Measurements from ENCODE around the gene SUPT20HL2. TPM values are rescaled to one million over a fixed set of nuclear protein-coding genes. Genes with fewer than 3 reads are reported as not detected.

The SUPT20HL2 gene
- total RNA-seq, 4 donors from 2014 or later: not detected

DNA sequence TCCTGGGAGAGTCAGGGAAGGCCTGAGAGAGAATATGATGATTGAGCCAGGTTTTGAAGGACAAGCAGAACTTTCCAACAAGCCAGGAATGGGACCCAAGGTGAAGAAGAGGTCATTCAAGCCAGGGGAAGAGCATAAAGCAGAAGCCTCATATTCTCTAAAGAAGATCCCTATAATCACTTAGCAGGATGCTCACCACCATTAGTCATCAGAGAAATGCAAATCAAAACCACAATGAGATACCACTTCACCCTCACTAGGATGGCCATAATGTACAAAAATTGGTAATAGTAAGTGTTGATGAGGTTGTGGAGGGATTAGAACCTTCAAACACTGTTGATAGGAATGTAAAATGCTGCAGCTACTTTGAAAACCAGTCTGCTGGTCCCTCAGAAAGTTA, 26.0 kb upstream of the SUPT20HL2 start:
- H3K36me3 ChIP-seq: no peaks in the 10 kb centered on the region
- intact Hi-C loops (cut with DNase I): no loop called here
- TF ChIP-seq, protein P1, sequence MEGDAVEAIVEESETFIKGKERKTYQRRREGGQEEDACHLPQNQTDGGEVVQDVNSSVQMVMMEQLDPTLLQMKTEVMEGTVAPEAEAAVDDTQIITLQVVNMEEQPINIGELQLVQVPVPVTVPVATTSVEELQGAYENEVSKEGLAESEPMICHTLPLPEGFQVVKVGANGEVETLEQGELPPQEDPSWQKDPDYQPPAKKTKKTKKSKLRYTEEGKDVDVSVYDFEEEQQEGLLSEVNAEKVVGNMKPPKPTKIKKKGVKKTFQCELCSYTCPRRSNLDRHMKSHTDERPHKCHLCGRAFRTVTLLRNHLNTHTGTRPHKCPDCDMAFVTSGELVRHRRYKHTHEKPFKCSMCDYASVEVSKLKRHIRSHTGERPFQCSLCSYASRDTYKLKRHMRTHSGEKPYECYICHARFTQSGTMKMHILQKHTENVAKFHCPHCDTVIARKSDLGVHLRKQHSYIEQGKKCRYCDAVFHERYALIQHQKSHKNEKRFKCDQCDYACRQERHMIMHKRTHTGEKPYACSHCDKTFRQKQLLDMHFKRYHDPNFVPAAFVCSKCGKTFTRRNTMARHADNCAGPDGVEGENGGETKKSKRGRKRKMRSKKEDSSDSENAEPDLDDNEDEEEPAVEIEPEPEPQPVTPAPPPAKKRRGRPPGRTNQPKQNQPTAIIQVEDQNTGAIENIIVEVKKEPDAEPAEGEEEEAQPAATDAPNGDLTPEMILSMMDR (IDR thresholded peaks at IDR 0.05): no peak
- TF ChIP-seq POLR2A (IDR thresholded peaks at IDR 0.05): no peak

DNA sequence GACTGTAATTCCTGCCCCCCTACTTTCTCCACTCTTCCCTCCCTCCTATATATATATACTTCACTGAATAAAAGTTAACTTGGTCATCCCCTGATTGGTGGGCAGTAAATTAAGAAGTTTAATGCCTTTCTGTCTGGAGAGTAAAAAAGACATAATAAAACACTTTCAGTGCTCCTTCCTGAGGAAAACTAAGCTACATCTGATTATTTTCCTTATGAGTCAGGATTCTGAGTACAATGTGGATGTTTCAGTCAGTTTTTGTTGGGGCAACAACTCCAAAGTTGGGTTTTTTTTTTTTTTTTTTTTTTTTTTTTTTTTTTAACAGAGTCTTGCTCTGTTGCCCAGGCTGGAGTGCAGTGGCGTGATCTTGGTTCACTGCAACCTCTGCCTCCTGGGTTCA, 22.0 kb upstream of the SUPT20HL2 start:
- H3K27ac ChIP-seq: no peak overlapping the region
- no peaks in the 10 kb centered on the region for H3K27me3 ChIP-seq
- TF ChIP-seq POLR2A (IDR thresholded peaks at IDR 0.05): no peak
- TF ChIP-seq, protein P1 (IDR thresholded peaks at IDR 0.05): no peak
- no peaks in the 10 kb centered on the region for H3K36me3 ChIP-seq
- H3K4me1 ChIP-seq: no peaks in the 10 kb centered on the region
- H3K4me3 ChIP-seq (replicated peaks in 1 of 3): no peak overlapping the region
- WGBS, 2 donors: 100% methylated on average over 1 of the region's 1 CpG
- DNase-seq: no peak
- H3K9me3 ChIP-seq: no peaks in the 10 kb centered on the region
- intact Hi-C loops (cut with DNase I): no loop called here

More for the DNA sequence above, 26.0 kb upstream of the SUPT20HL2 start:
- Histone ChIP-seq H3K9me3 (no peaks in the 10 kb centered on the region), H3K4me3 (replicated peaks in 1 of 3) (no peak overlapping the region), H3K27ac (no peak overlapping the region), H3K27me3 (no peaks in the 10 kb centered on the region), H3K4me1 (no peaks in the 10 kb centered on the region)
- DNase-seq: no peak

DNA sequence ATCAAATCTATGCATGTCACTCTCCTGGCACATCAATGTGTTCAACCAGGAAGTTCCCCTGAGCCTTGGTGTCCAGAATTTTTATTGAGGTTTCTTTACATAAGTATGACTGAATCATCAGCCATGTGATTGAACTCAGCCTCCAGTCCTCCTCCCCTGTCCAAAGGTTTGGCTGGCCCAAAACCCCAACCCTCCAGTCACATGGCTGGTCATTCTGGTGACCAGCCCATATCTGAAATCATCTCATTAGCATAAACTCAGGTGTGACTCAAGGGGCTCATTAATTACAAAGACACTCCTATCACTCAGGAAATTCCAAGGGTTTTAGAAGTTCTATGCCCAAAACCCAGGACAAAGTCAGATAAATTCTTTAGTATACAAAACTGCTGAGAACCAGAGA, 20.6 kb upstream of the SUPT20HL2 start:
- no peak overlapping the region for H3K4me3 ChIP-seq (replicated peaks in 1 of 3)
- DNase-seq: no peak
- no peaks in the 10 kb centered on the region for H3K36me3 ChIP-seq
- TF ChIP-seq, protein P1 (IDR thresholded peaks at IDR 0.05): no peak
- TF ChIP-seq POLR2A (IDR thresholded peaks at IDR 0.05): no peak
- H3K9me3 ChIP-seq: no peaks in the 10 kb centered on the region
- H3K4me1 ChIP-seq: no peaks in the 10 kb centered on the region
- no peak overlapping the region for H3K27ac ChIP-seq
- H3K27me3 ChIP-seq: no peaks in the 10 kb centered on the region
- intact Hi-C loops (cut with DNase I): no loop called here

DNA sequence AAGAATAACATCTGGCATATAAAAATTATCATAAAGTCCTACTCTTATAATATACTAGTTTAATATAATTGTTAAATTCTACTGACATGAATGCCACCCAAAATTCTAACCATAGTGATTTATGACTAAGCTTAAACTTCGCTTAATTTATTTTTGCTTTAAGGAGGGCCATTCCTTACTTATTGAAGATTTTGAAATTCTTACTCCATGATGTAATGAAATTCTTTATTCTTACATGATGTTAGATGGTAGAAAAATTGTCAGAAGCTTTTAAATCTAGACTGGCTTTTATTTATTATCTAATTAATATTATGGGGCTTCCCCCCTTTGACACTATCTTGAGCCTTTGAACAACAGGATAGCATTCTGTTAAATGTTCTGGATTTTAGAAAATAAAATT, 19.5 kb upstream of the SUPT20HL2 start:
- WGBS, 2 donors: 87 to 88% methylated on average over 1 of the region's 1 CpG
- Histone ChIP-seq H3K9me3 (no peaks in the 10 kb centered on the region), H3K27ac (no peak overlapping the region), H3K27me3 (no peaks in the 10 kb centered on the region), H3K36me3 (no peaks in the 10 kb centered on the region), H3K4me3 (replicated peaks in 1 of 3) (no peak overlapping the region), H3K4me1 (no peaks in the 10 kb centered on the region)
- no peak for DNase-seq
- intact Hi-C loops (cut with DNase I): no loop called here
- no peak for TF ChIP-seq POLR2A (IDR thresholded peaks at IDR 0.05)
- TF ChIP-seq, protein P1 (IDR thresholded peaks at IDR 0.05): no peak

GRCh38 chrX:24332878-24333277, 19.0 kb upstream of the SUPT20HL2 start:
- H3K27ac ChIP-seq: no peak overlapping the region

More at GRCh38 chrX:24332878-24333277, 19.0 kb upstream of the SUPT20HL2 start:
- TF ChIP-seq, protein P1 (IDR thresholded peaks at IDR 0.05): no peak
- TF ChIP-seq POLR2A (IDR thresholded peaks at IDR 0.05): no peak
- no peaks in the 10 kb centered on the region for H3K4me1 ChIP-seq
- no peaks in the 10 kb centered on the region for H3K27me3 ChIP-seq
- 63 to 87% methylated on average over 4 of the region's 4 CpGs for WGBS, 2 donors
- H3K9me3 ChIP-seq: no peaks in the 10 kb centered on the region
- no peak for DNase-seq
- no peak overlapping the region for H3K4me3 ChIP-seq (replicated peaks in 1 of 3)
- intact Hi-C loops (cut with DNase I): no loop called here
- H3K36me3 ChIP-seq: no peaks in the 10 kb centered on the region
